Breast epithelium (tissue), 4 donors: ENCODE data around the gene CCT8. TPM values are rescaled to one million over a fixed set of nuclear protein-coding genes. Genes with fewer than 3 reads are reported as not detected.

Source experiments
- DNase-seq, 2 donors: peaks; one replicate each; pipeline ENCODE4 v3.0.0-alpha.2; 2019; ENCODE audit warnings: low spot score in 2 of 2
- H3K27ac ChIP-seq, 2 donors: fragments of 200-600 bp; sonication (generic) in 1 of 2; one replicate each; pipeline ENCODE4 v1.5.1; 2016 to 2019; ENCODE audit warnings: mild to moderate bottlenecking in 1 of 2
- H3K27me3 ChIP-seq, 2 donors: fragments of 200-600 bp; sonication (generic) in 1 of 2; one replicate each; pipeline versions ENCODE4 v1.5.1 to v1.6.0; 2017 to 2019; ENCODE audit warnings: control low read depth in 1 of 2, mild to moderate bottlenecking in 1 of 2
- H3K36me3 ChIP-seq: fragments of 200-600 bp; one replicate; pipeline ENCODE4 v1.5.1; 2019
- H3K4me1 ChIP-seq, 2 donors: fragments of 200-600 bp; sonication (generic); one replicate each; pipeline ENCODE4 v1.5.1; 2016 to 2019; ENCODE audit warnings: control low read depth in 1 of 2
- H3K4me3 ChIP-seq, 3 donors: fragments of 200-600 bp; sonication (generic); 1 replicate in 2 of 3; 2 replicates in 1 of 3; pipeline ENCODE4 v1.5.1; 2016 to 2019; ENCODE audit warnings: mild to moderate bottlenecking in 3 of 3, moderate library complexity in 2 of 3
- H3K9me3 ChIP-seq, 2 donors: fragments of 200-600 bp; sonication (generic) in 1 of 2; one replicate each; pipeline ENCODE4 v1.5.1; 2016 to 2019; ENCODE audit warnings: control low read depth in 1 of 2
- CTCF ChIP-seq, 3 donors: fragments of 450-650 bp; IDR thresholded peaks; one replicate each; pipeline ENCODE4 v1.5.1; 2016 to 2017; ENCODE audit warnings: antibody characterized with exemption in 3 of 3, mild to moderate bottlenecking in 3 of 3, moderate library complexity in 3 of 3
- POLR2A ChIP-seq: fragments of 450-650 bp; IDR thresholded peaks from one replicate; pipeline ENCODE4 v1.6.1; 2016; ENCODE audit warnings: antibody characterized with exemption, mild to moderate bottlenecking, moderate library complexity
- POLR2AphosphoS5 ChIP-seq, 3 donors: sonication (generic); formaldehyde crosslinking; IDR thresholded peaks; one replicate each; pipeline ENCODE4 v1.6.1; 2017; ENCODE audit warnings: antibody characterized with exemption in 3 of 3
- intact Hi-C: fragments of 100-400 bp; cut with DNase I; formaldehyde crosslinking; loops from one replicate; pipeline ENCODE4 v1.15.1; 2023; ENCODE audit warnings: low total_unique reads
- total RNA-seq, 3 donors: library from RNA; depleted of rRNA; stranded (reverse); fragments of >200 nt; gene quantifications; one replicate each; pipeline ENCODE4 v1.1.0, GENCODE V29; 2016

Gene CCT8
- total RNA-seq, 3 donors from 2014 or later: 104 to 155 (median 121) TPM

GRCh38 chr21:29008367-29008766 lies 65.1 kb downstream of the CCT8 start:
- Histone ChIP-seq H3K27me3 (no peaks in the 10 kb centered on the region), H3K4me3 (no peak overlapping the region), H3K4me1 (no peaks in the 10 kb centered on the region), H3K27ac (no peak overlapping the region), H3K36me3 (no peaks in the 10 kb centered on the region), H3K9me3 (no peaks in the 10 kb centered on the region)
- intact Hi-C loops: no loop called here
- DNase-seq: no peak
- TF ChIP-seq POLR2AphosphoS5 (IDR thresholded peaks at IDR 0.05) (no peak), POLR2A (no peak), CTCF (IDR thresholded peaks at IDR 0.05) (no peak)

GRCh38 chr21:29007810-29008209 lies 65.6 kb downstream of the CCT8 start:
- Histone ChIP-seq H3K9me3 (no peaks in the 10 kb centered on the region), H3K36me3 (no peaks in the 10 kb centered on the region), H3K4me1 (no peaks in the 10 kb centered on the region), H3K4me3 (no peak overlapping the region), H3K27ac (no peak overlapping the region), H3K27me3 (no peaks in the 10 kb centered on the region)
- no peak for DNase-seq
- intact Hi-C loops: no loop called here
- TF ChIP-seq POLR2A (no peak), CTCF (IDR thresholded peaks at IDR 0.05) (no peak), POLR2AphosphoS5 (IDR thresholded peaks at IDR 0.05) (no peak)

GRCh38 chr21:29007135-29007534 lies 66.3 kb downstream of the CCT8 start:
- DNase-seq: no peak
- Histone ChIP-seq H3K9me3 (no peaks in the 10 kb centered on the region), H3K27ac (no peak overlapping the region), H3K4me1 (no peaks in the 10 kb centered on the region), H3K4me3 (no peak overlapping the region), H3K36me3 (no peaks in the 10 kb centered on the region), H3K27me3 (no peaks in the 10 kb centered on the region)
- intact Hi-C loops: no loop called here
- no peak for TF ChIP-seq POLR2A
- TF ChIP-seq CTCF (IDR thresholded peaks at IDR 0.05): no peak
- TF ChIP-seq POLR2AphosphoS5 (IDR thresholded peaks at IDR 0.05): no peak

Other genes starting within 250 kb of the CCT8 start
- 10 to 100 TPM; 27.4 to 41.1 (median 29.8) TPM for gene LTN1, start 80.8 kb downstream of the CCT8 start, total RNA-seq
- gene RWDD2B, start 54.3 kb downstream of the CCT8 start, total RNA-seq: 10 to 100 TPM; 10.4 to 14.1 (median 12.1) TPM
- gene USP16, start 49.0 kb downstream of the CCT8 start, total RNA-seq: 10 to 100 TPM; 35.4 to 53.0 (median 35.7) TPM
- 1 to 10 TPM; 1.8 to 8.5 (median 7.5) TPM for gene MAP3K7CL, start 57.0 kb upstream of the CCT8 start, total RNA-seq
- gene BACH1, start 225.3 kb upstream of the CCT8 start, total RNA-seq: 10 to 100 TPM; 31.8 to 65.3 (median 42.3) TPM